Adrenal gland (tissue), 5 donors: ENCODE data around the gene ADK.

Source experiments
- CTCF ChIP-seq, 6 experiments: fragments of 450-650 bp in 4 of 6; fragments of 200-600 bp in 2 of 6; sonication (generic) in 1 of 6; IDR thresholded peaks; 1 replicate in 5 of 6; 2 replicates in 1 of 6; pipeline versions ENCODE4 v1.5.1 to v1.8.0; 2016 to 2021; ENCODE audit warnings: antibody characterized with exemption in 6 of 6, mild to moderate bottlenecking in 2 of 6, moderate library complexity in 1 of 6
- POLR2A ChIP-seq, 2 donors: fragments of 450-650 bp; IDR thresholded peaks; one replicate each; pipeline ENCODE4 v1.6.1; 2017; ENCODE audit warnings: antibody characterized with exemption in 2 of 2, mild to moderate bottlenecking in 2 of 2, moderate library complexity in 1 of 2
- donor health status: DM: no; HTN: no; CAD: no.

GRCh38 chr10:74113546-74113945 is 37.5 kb upstream of the ADK start:
- TF ChIP-seq CTCF (IDR thresholded peaks at IDR 0.05): no peak
- no peak for TF ChIP-seq POLR2A (IDR thresholded peaks at IDR 0.05)
